Panc1 (cell line): ENCODE data around the gene DHRS12. TPM values are rescaled to one million over a fixed set of nuclear protein-coding genes. Genes with fewer than 3 reads are reported as not detected.

ENCODE experiments used
- ATAC-seq: fragments of 200-7000 bp; cut with Tn5 transposase; 2 replicates; pipeline ENCODE4 v1.9.1; 2020; ENCODE audit warnings: mild to moderate bottlenecking, moderate library complexity
- BruUV-seq: library from RNA; stranded (reverse); fragments of 400-500 nt; replicated peaks from 2 replicates; lab custom pipeline; 2021; lab: Mats Ljungman, UMichigan
- CTCF ChIA-PET: fragments of 300-600 bp; sonication (Branson Sonifier 250); formaldehyde crosslinking; loops from one replicate; lab custom pipeline; 2022; ENCODE audit warnings: antibody characterized with exemption; lab: Charles Lee
- POLR2A ChIA-PET: fragments of 300-600 bp; sonication (Branson Sonifier 250); formaldehyde crosslinking; loops from one replicate; lab custom pipeline; 2022; ENCODE audit warnings: antibody characterized with exemption; lab: Charles Lee
- DNase-seq: peaks from one replicate; pipeline ENCODE4 v3.0.0-alpha.2; 2010; ENCODE audit warnings: low read depth, low spot score
- H3K27ac ChIP-seq: 2 replicates; pipeline ENCODE4 v1.5.1; 2011; ENCODE audit warnings: mild to moderate bottlenecking, low read length, inconsistent platforms
- H3K27me3 ChIP-seq: fragments of 200-500 bp; sonication (Bioruptor generic); 2 replicates; pipeline ENCODE4 v1.6.0; 2014; ENCODE audit warnings: low read length, inconsistent platforms; ENCODE audit not compliant: control insufficient read depth, insufficient read depth
- H3K36me3 ChIP-seq: fragments of 200-500 bp; sonication (Bioruptor generic); 2 replicates; pipeline ENCODE4 v1.5.1; 2014; ENCODE audit warnings: inconsistent platforms, mild to moderate bottlenecking, low read length, moderate library complexity; ENCODE audit not compliant: control insufficient read depth, insufficient read depth
- H3K4me1 ChIP-seq: 2 replicates; pipeline ENCODE4 v1.5.1; 2011; ENCODE audit warnings: inconsistent platforms, mild to moderate bottlenecking, low read length, moderate library complexity; ENCODE audit not compliant: control insufficient read depth, insufficient read depth
- H3K4me3 ChIP-seq, 2 experiments: 2 replicates each; pipeline ENCODE4 v1.5.1; 2011 to 2012; ENCODE audit warnings: low read depth in 2 of 2, low read length in 2 of 2, mild to moderate bottlenecking in 2 of 2, inconsistent platforms in 1 of 2, moderate library complexity in 1 of 2
- H3K9me3 ChIP-seq: fragments of 200-500 bp; sonication (Bioruptor generic); 2 replicates; pipeline ENCODE4 v1.5.1; 2014; ENCODE audit warnings: low read depth, mild to moderate bottlenecking, inconsistent platforms, low read length, moderate library complexity; ENCODE audit not compliant: control insufficient read depth, insufficient read depth
- POLR2AphosphoS5 ChIP-seq: IDR thresholded peaks from 2 replicates; pipeline ENCODE4 v1.6.1; 2012; ENCODE audit warnings: mild to moderate bottlenecking, low read depth, low read length, moderate library complexity
- SIN3A ChIP-seq: IDR thresholded peaks from 2 replicates; pipeline ENCODE4 v1.6.1; 2012; ENCODE audit warnings: low read depth, mild to moderate bottlenecking, low read length, moderate library complexity, borderline replicate concordance; ENCODE audit not compliant: insufficient read depth
- TCF7L2 ChIP-seq: IDR thresholded peaks from 2 replicates; pipeline ENCODE4 v1.6.1; 2011; ENCODE audit warnings: mild to moderate bottlenecking, low read depth, low read length, inconsistent platforms
- in situ Hi-C: cut with HindIII; loops from 2 replicates; pipeline ENCODE4 v1.10.0; 2016; ENCODE audit warnings: low sequenced_read_pairs, low pct_unique_long_range_greater_than_20kb
- intact Hi-C: fragments of 100-400 bp; cut with micrococcal nuclease; formaldehyde crosslinking; loops from one replicate; pipeline ENCODE4 v1.10.0; 2022; ENCODE audit not compliant: unreplicated experiment
- total RNA-seq: library from RNA; stranded (reverse); gene quantifications from one replicate; pipeline ENCODE4 v1.2.1, GENCODE V29; 2021; ENCODE audit not compliant: unreplicated experiment
- TF ChIP-seq, protein P1 (sequence below): fragments of 450-650 bp; IDR thresholded peaks from 2 replicates; pipeline ENCODE4 v1.5.1; 2017; ENCODE audit warnings: mild to moderate bottlenecking
- TF ChIP-seq, protein P2 (sequence below), 2 experiments: IDR thresholded peaks; 2 replicates each; pipeline ENCODE4 v1.6.1; 2011 to 2012; ENCODE audit warnings: low read depth in 2 of 2, control low read depth in 1 of 2, low read length in 1 of 2, mild to moderate bottlenecking in 1 of 2, moderate library complexity in 1 of 2; ENCODE audit not compliant: insufficient read depth in 1 of 2

DHRS12 gene
- total RNA-seq, 1 experiment from 2014 or later = 10.7 TPM

DNA sequence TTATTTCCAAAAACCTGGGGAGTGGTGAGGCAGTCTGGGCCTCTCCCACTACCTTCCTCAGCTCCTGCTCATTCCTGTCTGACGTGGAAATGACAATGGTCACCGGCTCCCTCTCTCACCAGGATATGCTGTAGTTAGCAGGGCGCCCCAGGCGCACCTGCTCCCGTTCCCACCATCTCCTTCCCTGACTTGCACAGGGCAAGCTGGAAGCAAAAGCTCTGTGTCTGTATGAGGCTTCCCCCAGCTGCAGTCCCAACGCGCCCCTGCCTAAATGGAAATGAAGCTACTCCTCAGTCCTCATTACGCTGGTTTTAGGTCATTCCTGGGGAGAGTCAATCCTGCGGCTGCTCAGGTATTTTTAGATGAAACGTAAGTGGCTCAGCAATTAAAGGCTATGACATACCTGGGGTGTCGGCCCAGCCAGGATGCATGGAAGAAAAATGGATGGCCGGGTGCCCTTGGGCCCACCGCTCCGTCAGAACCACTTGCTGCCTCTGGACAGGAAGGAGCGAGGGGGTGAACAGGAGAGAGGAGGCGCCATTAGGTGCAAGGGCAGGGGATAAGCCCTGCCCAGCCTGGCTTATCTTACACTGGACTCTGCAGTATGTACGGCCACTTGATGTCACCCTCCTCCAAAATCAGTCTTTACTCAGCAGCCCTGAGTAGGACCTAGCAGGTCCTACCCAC lies 32.4 kb downstream of the DHRS12 start:
- ChIA-PET CTCF (no interaction called here), POLR2A (no interaction called here)
- DNase-seq (no peak), ATAC-seq (peak; percentile 67; the same call in 1 of the 2 replicates)
- Histone ChIP-seq H3K36me3 (no peaks in the 10 kb centered on the region), H3K27me3 (no peaks in the 10 kb centered on the region), H3K4me3 (no peak overlapping the region), H3K4me1 (no peaks in the 10 kb centered on the region), H3K27ac (no peak overlapping the region), H3K9me3 (no peaks in the 10 kb centered on the region)
- BruUV-seq = no TSS peak
- no peak for TF ChIP-seq SIN3A
- in situ Hi-C loops (no loop called here), intact Hi-C loops (no loop called here)

DNA sequence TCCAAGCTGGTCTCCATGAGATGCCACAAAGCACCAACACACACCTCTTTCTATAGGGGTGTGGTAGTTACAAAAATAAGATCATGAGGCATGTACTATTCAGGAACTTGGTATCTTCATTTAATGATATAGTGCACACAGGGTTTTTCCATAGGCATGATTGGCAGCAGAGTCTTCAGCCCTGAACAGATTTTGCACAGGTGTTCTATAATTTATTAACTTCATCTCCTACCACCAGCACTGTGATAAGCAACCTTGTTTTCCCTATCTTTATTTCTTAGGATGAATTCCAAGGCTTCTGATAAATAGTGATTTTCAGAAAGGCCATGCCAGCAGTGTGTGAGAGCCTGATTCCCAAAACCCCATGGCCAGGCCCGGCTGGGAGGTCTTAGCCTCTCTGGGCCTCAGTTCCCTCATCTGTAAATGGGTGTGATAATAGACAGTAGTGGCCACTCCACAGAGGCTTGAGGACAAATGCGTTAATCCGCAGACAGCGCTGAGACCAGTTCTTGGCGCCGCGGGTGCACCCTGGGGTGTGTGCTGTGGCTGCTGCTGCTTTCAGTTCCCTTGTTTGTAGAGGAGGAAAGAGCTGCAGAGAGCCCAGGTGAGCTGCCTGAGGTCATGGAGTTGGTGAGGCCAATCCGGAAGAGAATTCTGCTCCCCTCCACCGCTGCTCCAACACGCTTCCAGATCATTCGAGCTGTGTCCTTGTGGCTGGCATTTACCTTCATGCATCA lies 33.1 kb downstream of the DHRS12 start:
- H3K36me3 ChIP-seq = no peaks in the 10 kb centered on the region
- intact Hi-C loops (no loop called here), in situ Hi-C loops (no loop called here)
- no peak overlapping the region for H3K4me3 ChIP-seq
- DNase-seq (no peak), ATAC-seq (no peak)
- no peaks in the 10 kb centered on the region for H3K9me3 ChIP-seq
- POLR2A ChIA-PET = no interaction called here
- no peak overlapping the region for H3K27ac ChIP-seq
- CTCF ChIA-PET = no interaction called here
- TF ChIP-seq SIN3A (no peak), POLR2AphosphoS5 (no peak), TCF7L2 (no peak)
- TF ChIP-seq, protein P1, sequence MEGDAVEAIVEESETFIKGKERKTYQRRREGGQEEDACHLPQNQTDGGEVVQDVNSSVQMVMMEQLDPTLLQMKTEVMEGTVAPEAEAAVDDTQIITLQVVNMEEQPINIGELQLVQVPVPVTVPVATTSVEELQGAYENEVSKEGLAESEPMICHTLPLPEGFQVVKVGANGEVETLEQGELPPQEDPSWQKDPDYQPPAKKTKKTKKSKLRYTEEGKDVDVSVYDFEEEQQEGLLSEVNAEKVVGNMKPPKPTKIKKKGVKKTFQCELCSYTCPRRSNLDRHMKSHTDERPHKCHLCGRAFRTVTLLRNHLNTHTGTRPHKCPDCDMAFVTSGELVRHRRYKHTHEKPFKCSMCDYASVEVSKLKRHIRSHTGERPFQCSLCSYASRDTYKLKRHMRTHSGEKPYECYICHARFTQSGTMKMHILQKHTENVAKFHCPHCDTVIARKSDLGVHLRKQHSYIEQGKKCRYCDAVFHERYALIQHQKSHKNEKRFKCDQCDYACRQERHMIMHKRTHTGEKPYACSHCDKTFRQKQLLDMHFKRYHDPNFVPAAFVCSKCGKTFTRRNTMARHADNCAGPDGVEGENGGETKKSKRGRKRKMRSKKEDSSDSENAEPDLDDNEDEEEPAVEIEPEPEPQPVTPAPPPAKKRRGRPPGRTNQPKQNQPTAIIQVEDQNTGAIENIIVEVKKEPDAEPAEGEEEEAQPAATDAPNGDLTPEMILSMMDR = no peak
- TF ChIP-seq, protein P2, sequence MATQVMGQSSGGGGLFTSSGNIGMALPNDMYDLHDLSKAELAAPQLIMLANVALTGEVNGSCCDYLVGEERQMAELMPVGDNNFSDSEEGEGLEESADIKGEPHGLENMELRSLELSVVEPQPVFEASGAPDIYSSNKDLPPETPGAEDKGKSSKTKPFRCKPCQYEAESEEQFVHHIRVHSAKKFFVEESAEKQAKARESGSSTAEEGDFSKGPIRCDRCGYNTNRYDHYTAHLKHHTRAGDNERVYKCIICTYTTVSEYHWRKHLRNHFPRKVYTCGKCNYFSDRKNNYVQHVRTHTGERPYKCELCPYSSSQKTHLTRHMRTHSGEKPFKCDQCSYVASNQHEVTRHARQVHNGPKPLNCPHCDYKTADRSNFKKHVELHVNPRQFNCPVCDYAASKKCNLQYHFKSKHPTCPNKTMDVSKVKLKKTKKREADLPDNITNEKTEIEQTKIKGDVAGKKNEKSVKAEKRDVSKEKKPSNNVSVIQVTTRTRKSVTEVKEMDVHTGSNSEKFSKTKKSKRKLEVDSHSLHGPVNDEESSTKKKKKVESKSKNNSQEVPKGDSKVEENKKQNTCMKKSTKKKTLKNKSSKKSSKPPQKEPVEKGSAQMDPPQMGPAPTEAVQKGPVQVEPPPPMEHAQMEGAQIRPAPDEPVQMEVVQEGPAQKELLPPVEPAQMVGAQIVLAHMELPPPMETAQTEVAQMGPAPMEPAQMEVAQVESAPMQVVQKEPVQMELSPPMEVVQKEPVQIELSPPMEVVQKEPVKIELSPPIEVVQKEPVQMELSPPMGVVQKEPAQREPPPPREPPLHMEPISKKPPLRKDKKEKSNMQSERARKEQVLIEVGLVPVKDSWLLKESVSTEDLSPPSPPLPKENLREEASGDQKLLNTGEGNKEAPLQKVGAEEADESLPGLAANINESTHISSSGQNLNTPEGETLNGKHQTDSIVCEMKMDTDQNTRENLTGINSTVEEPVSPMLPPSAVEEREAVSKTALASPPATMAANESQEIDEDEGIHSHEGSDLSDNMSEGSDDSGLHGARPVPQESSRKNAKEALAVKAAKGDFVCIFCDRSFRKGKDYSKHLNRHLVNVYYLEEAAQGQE (IDR thresholded peaks at IDR 0.05; ENCODE audit: insufficient read depth in 1 of 2, low read depth in 2 of 2, low read length in 1 of 2) = no peak
- H3K27me3 ChIP-seq = no peaks in the 10 kb centered on the region
- no TSS peak for BruUV-seq
- H3K4me1 ChIP-seq = no peaks in the 10 kb centered on the region

DNA sequence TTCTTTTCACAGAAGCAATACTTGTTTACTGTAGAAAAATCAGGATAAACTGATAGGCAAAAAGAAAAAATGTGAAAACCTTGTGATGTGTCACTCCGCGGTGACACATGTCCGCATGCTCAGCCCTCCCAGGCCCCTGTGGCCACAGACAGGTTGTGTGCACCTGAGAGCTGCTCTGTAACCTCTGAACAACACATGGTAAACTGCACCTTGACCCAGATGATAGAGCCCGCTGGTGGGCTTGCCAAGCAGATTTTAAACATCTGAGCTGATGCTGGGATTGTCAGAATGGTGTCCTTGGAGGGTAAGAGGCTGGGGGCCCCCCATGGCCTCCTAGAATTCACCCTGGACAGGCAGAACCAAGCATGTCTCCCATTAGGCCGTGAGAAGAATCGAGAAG lies 33.8 kb downstream of the DHRS12 start:
- ATAC-seq (no peak), DNase-seq (no peak)
- Histone ChIP-seq H3K27me3 (no peaks in the 10 kb centered on the region), H3K27ac (no peak overlapping the region), H3K4me1 (no peaks in the 10 kb centered on the region), H3K9me3 (no peaks in the 10 kb centered on the region), H3K36me3 (no peaks in the 10 kb centered on the region), H3K4me3 (no peak overlapping the region)
- TF ChIP-seq POLR2AphosphoS5 = no peak
- TF ChIP-seq, protein P2 (IDR thresholded peaks at IDR 0.05; ENCODE audit: insufficient read depth in 1 of 2, low read depth in 2 of 2, low read length in 1 of 2) = no peak
- TF ChIP-seq, protein P1 = no peak
- no peak for TF ChIP-seq SIN3A
- TF ChIP-seq TCF7L2 = no peak
- in situ Hi-C loops (no loop called here), intact Hi-C loops (no loop called here)
- no TSS peak for BruUV-seq
- ChIA-PET POLR2A (no interaction called here), CTCF (no interaction called here)
